IMR-90 (cell line): ENCODE measurements around the gene CCDC51. TPM values are rescaled to one million over a fixed set of nuclear protein-coding genes. Genes with fewer than 3 reads are reported as not detected.
A peak's percentile ranks its signal among the peaks of the same experiment; 100 is the strongest.

Source experiments
- ATAC-seq: fragments of 200-7000 bp; cut with Tn5 transposase; 2 replicates; pipeline ENCODE4 v1.9.1; 2020; ENCODE audit warnings: low read depth, mild to moderate bottlenecking, moderate library complexity
- BruUV-seq: library from RNA; stranded (reverse); fragments of 400-500 nt; replicated peaks from 2 replicates; lab custom pipeline; 2021; lab: Mats Ljungman, UMichigan
- CTCF ChIA-PET: fragments of 300-600 bp; formaldehyde crosslinking; extraction: SDS; loops from one replicate; lab custom pipeline; 2021; ENCODE audit warnings: antibody characterized with exemption; lab: Yijun Ruan, JAX
- POLR2A ChIA-PET: fragments of 300-600 bp; sonication (Branson Sonifier 250); formaldehyde crosslinking; loops from one replicate; lab custom pipeline; 2022; ENCODE audit warnings: antibody characterized with exemption; ENCODE audit not compliant: unreplicated experiment; lab: Charles Lee
- DNase-seq: peaks from one replicate; pipeline ENCODE4 v3.0.0; 2013
- H2AFZ ChIP-seq: replicated peaks from 2 replicates; pipeline ENCODE3; 2013; ENCODE audit warnings: low read length, mild to moderate bottlenecking; ENCODE audit not compliant: poor library complexity
- H2AK5ac ChIP-seq: 2 replicates; pipeline ENCODE4 v1.6.1; 2013; ENCODE audit warnings: low read depth, low read length, inconsistent platforms
- H2AK9ac ChIP-seq: replicated peaks from 2 replicates; pipeline ENCODE3; 2013; ENCODE audit warnings: mild to moderate bottlenecking, low read depth, low read length, moderate library complexity; ENCODE audit not compliant: poor library complexity
- H2BK120ac ChIP-seq: 2 replicates; pipeline ENCODE4 v1.6.1; 2013; ENCODE audit warnings: low read depth, low read length, inconsistent platforms
- H2BK15ac ChIP-seq: 3 replicates; pipeline ENCODE4 v1.6.1; 2013; ENCODE audit warnings: low read depth, low read length, inconsistent platforms
- H2BK20ac ChIP-seq: 2 replicates; pipeline ENCODE4 v1.6.1; 2013; ENCODE audit warnings: low read depth, mild to moderate bottlenecking, inconsistent platforms, low read length, moderate library complexity
- H2BK5ac ChIP-seq: 2 replicates; pipeline ENCODE4 v1.6.1; 2013; ENCODE audit warnings: mild to moderate bottlenecking, low read depth, low read length, inconsistent platforms; ENCODE audit not compliant: poor library complexity, severe bottlenecking
- H3K14ac ChIP-seq: replicated peaks from 2 replicates; pipeline ENCODE4 v1.6.1; 2013; ENCODE audit warnings: low read depth, low read length, inconsistent platforms
- H3K18ac ChIP-seq: 2 replicates; pipeline ENCODE4 v1.6.1; 2013; ENCODE audit warnings: low read depth, low read length, control low read depth
- H3K23ac ChIP-seq: 2 replicates; pipeline ENCODE4 v1.6.1; 2013; ENCODE audit warnings: low read depth, low read length, inconsistent platforms
- H3K27ac ChIP-seq: 2 replicates; pipeline ENCODE4 v1.5.1; 2013; ENCODE audit warnings: mild to moderate bottlenecking, control low read depth, low read length; ENCODE audit not compliant: insufficient read depth
- H3K27me3 ChIP-seq: 2 replicates; pipeline ENCODE4 v1.6.1; 2013; ENCODE audit warnings: low read length; ENCODE audit not compliant: control insufficient read depth, insufficient read depth
- H3K36me3 ChIP-seq: 2 replicates; pipeline ENCODE4 v1.6.1; 2013; ENCODE audit warnings: low read length, mixed read lengths; ENCODE audit not compliant: control insufficient read depth, insufficient read depth
- H3K4ac ChIP-seq: 2 replicates; pipeline ENCODE4 v1.6.1; 2013; ENCODE audit warnings: low read depth, low read length, inconsistent platforms
- H3K4me1 ChIP-seq: 2 replicates; pipeline ENCODE4 v1.6.1; 2013; ENCODE audit warnings: low read length, mixed read lengths; ENCODE audit not compliant: control insufficient read depth, insufficient read depth
- H3K4me2 ChIP-seq: 2 replicates; pipeline ENCODE4 v1.6.1; 2013; ENCODE audit warnings: low read depth, mild to moderate bottlenecking, control low read depth, low read length, moderate library complexity
- H3K4me3 ChIP-seq: 2 replicates; pipeline ENCODE4 v1.5.1; 2013; ENCODE audit warnings: low read depth, mild to moderate bottlenecking, control low read depth, low read length, moderate library complexity; ENCODE audit not compliant: insufficient read depth
- H3K56ac ChIP-seq: 2 replicates; pipeline ENCODE4 v1.6.1; 2013; ENCODE audit warnings: low read length, inconsistent platforms; ENCODE audit not compliant: insufficient read depth; ENCODE audit errors: extremely low read depth
- H3K79me1 ChIP-seq, 2 experiments: 2 replicates each; pipeline ENCODE4 v1.6.1; 2013; ENCODE audit warnings: low read length in 2 of 2, inconsistent platforms in 1 of 2, low read depth in 1 of 2
- H3K9ac ChIP-seq: 2 replicates; pipeline ENCODE4 v1.6.1; 2013; ENCODE audit warnings: low read depth, low read length, control low read depth
- H3K9me1 ChIP-seq: 2 replicates; pipeline ENCODE4 v1.6.1; 2013; ENCODE audit warnings: low read length, inconsistent platforms; ENCODE audit not compliant: insufficient read depth
- H3K9me3 ChIP-seq: 2 replicates; pipeline ENCODE4 v1.6.1; 2013; ENCODE audit warnings: low read length; ENCODE audit not compliant: control insufficient read depth, insufficient read depth
- H4K20me1 ChIP-seq: 2 replicates; pipeline ENCODE4 v1.6.1; 2013; ENCODE audit warnings: low read length, inconsistent platforms; ENCODE audit not compliant: insufficient read depth
- H4K5ac ChIP-seq: 2 replicates; pipeline ENCODE4 v1.6.1; 2013; ENCODE audit warnings: mild to moderate bottlenecking, low read depth, low read length, control low read depth
- H4K8ac ChIP-seq, 2 experiments: 2 replicates each; pipeline ENCODE4 v1.6.1; 2013; ENCODE audit warnings: low read depth in 2 of 2, low read length in 2 of 2, control low read depth in 1 of 2, inconsistent platforms in 1 of 2
- H4K91ac ChIP-seq: 2 replicates; pipeline ENCODE4 v1.6.1; 2013; ENCODE audit warnings: low read depth, low read length, inconsistent platforms; ENCODE audit not compliant: insufficient read depth
- BHLHE40 ChIP-seq: fragments of 150-350 bp; IDR thresholded peaks from 2 replicates; pipeline ENCODE4 v1.6.1; 2016; ENCODE audit warnings: mild to moderate bottlenecking, low read depth, low read length
- CEBPB ChIP-seq: IDR thresholded peaks from 2 replicates; pipeline ENCODE4 v1.6.1; 2012; ENCODE audit warnings: low read depth, low read length, improper control_type of control experiment
- CHD1 ChIP-seq: IDR thresholded peaks from 2 replicates; pipeline ENCODE4 v1.6.1; 2012; ENCODE audit warnings: low read depth, low read length, improper control_type of control experiment
- FOS ChIP-seq: fragments of 150-350 bp; IDR thresholded peaks from 2 replicates; pipeline ENCODE4 v1.6.1; 2016; ENCODE audit warnings: low read depth, low read length
- MAFK ChIP-seq: IDR thresholded peaks from 2 replicates; pipeline ENCODE4 v1.6.1; 2012; ENCODE audit warnings: low read depth, low read length, improper control_type of control experiment
- MAZ ChIP-seq: IDR thresholded peaks from 2 replicates; pipeline ENCODE4 v1.6.1; 2012; ENCODE audit warnings: low read depth, mild to moderate bottlenecking, low read length, improper control_type of control experiment, moderate library complexity, borderline replicate concordance
- MXI1 ChIP-seq: IDR thresholded peaks from 2 replicates; pipeline ENCODE4 v1.6.1; 2012; ENCODE audit warnings: low read depth, mild to moderate bottlenecking, low read length, moderate library complexity, borderline replicate concordance
- NFE2L2 ChIP-seq: fragments of 150-350 bp; IDR thresholded peaks from 2 replicates; pipeline ENCODE4 v1.6.1; 2016; ENCODE audit warnings: low read depth, mild to moderate bottlenecking, low read length
- POLR2A ChIP-seq: IDR thresholded peaks from 2 replicates; pipeline ENCODE4 v1.6.1; 2012; ENCODE audit warnings: mild to moderate bottlenecking, low read depth, low read length
- RAD21 ChIP-seq: IDR thresholded peaks from 2 replicates; pipeline ENCODE4 v1.6.1; 2012; ENCODE audit warnings: low read length, improper control_type of control experiment
- RCOR1 ChIP-seq: IDR thresholded peaks from 2 replicates; pipeline ENCODE4 v1.6.1; 2012; ENCODE audit warnings: mild to moderate bottlenecking, low read length, improper control_type of control experiment; ENCODE audit not compliant: insufficient replicate concordance
- RFX5 ChIP-seq: IDR thresholded peaks from 2 replicates; pipeline ENCODE4 v1.8.0; 2012; ENCODE audit warnings: low read depth, mild to moderate bottlenecking, low read length, moderate library complexity
- SMC3 ChIP-seq: fragments of 150-350 bp; IDR thresholded peaks from 2 replicates; pipeline ENCODE4 v1.6.1; 2016; ENCODE audit warnings: low read depth, mild to moderate bottlenecking, antibody characterized with exemption, low read length, moderate library complexity
- WGBS, 2 experiments: methylation state at CpG; one replicate each; pipeline versions ENCODE4 v1.1.5 to v1.1.7; 2013; ENCODE audit warnings: missing lambda C conversion rate in 2 of 2; ENCODE audit not compliant: insufficient read length in 1 of 2; ENCODE audit errors: extremely low coverage in 2 of 2; 5-methylcytosine and 5-hydroxymethylcytosine counted together
- dilution Hi-C: fragments of 300-500 bp; cut with HindIII; formaldehyde crosslinking; loops from one replicate; pipeline ENCODE4 v1.14.3; 2018; ENCODE audit warnings: low sequenced_read_pairs; ENCODE audit not compliant: unreplicated experiment
- in situ Hi-C: fragments of 300-500 bp; cut with MboI; formaldehyde crosslinking; loops from 3 replicates; pipeline ENCODE4 v1.14.3; 2019; ENCODE audit warnings: low sequenced_read_pairs, inconsistent platforms, mixed read lengths
- intact Hi-C: fragments of 100-400 bp; cut with micrococcal nuclease; formaldehyde crosslinking; loops from 2 replicates; pipeline ENCODE4 v1.10.0; 2022
- polyA plus RNA-seq, 3 experiments: library from polyadenylated mRNA; depleted of rRNA; stranded (reverse); fragments of >200 nt; gene quantifications; 2 replicates each; pipeline ENCODE4 v1.2.3, GENCODE V29; 2012; ENCODE audit warnings: low replicate concordance in 1 of 3
- total RNA-seq: library from RNA; depleted of rRNA; stranded (reverse); fragments of >200 nt; gene quantifications from 2 replicates; pipeline ENCODE4 v1.2.3, GENCODE V29; 2012
- TF ChIP-seq, protein P1 (sequence below): conservative IDR thresholded peaks from 2 replicates; pipeline ENCODE4 v1.5.1; 2012; ENCODE audit warnings: mild to moderate bottlenecking, low read depth, low read length, improper control_type of control experiment
- TF ChIP-seq, protein P2 (sequence below): fragments of 150-350 bp; IDR thresholded peaks from 2 replicates; pipeline ENCODE4 v1.6.1; 2016; ENCODE audit warnings: low read depth, mild to moderate bottlenecking, low read length, moderate library complexity, borderline replicate concordance
- TF ChIP-seq, protein P3 (sequence below): fragments of 150-350 bp; IDR thresholded peaks from 2 replicates; pipeline ENCODE4 v1.6.1; 2017; ENCODE audit warnings: mild to moderate bottlenecking, antibody characterized with exemption, low read length, low read depth

The CCDC51 gene
- total and polyA plus RNA-seq, 2 of the 4 experiments (the other 2 are of a cell fraction), result 11.0 to 16.1 TPM

DNA sequence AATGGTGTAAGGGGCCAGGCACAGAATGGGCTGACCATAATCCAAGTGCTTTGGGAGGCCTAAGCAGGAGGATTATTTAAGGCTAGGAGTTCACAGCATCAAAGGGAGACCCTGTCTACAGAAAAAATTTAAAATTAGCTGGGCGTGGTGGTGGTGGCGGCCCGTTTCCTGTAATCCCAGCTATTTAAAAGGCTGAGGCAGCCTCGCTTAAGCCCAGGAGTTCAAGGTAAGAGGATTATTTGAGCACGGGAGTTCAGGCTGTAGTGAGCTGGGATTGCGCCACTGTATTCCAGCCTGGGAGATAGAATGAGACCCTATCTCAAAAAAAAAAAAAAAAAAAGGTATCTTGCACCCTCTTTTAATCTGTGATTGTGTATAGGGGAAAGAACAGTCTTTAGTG is 2.0 kb upstream of the CCDC51 start:
- Histone ChIP-seq H2BK15ac (no peak overlapping the region), H3K23ac (peak overlapping the region; percentile 52; the same call in 1 of the 2 replicates), H3K27ac (no peak overlapping the region), H3K9me3 (no peaks in the 10 kb centered on the region), H4K20me1 (peaks cover 6% of the 10 kb centered on the region; the same call in 1 of the 2 replicates), H3K36me3 (peaks cover 15% of the 10 kb centered on the region), H4K5ac (no peak overlapping the region), H2AFZ (no peak overlapping the region), H3K27me3 (no peaks in the 10 kb centered on the region), H2AK5ac (no peak overlapping the region), H3K9me1 (0 out of 2 replicates have a peak, but pooled peaks cover 4% of the 10 kb centered on the region), H3K4me2 (no peak overlapping the region), H3K14ac (no peak overlapping the region), H2BK20ac (no peak overlapping the region), H2AK9ac (no peak overlapping the region), H3K79me1 (peaks cover 44 to 50% of the 10 kb centered on the region in 2 experiments), H2BK120ac (no peak overlapping the region), H3K56ac (no peak overlapping the region), H3K4me3 (no peak overlapping the region), H3K4me1 (peaks cover 4% of the 10 kb centered on the region), H4K8ac (no peak overlapping the region), H3K9ac (no peak overlapping the region), H4K91ac (no peak overlapping the region), H2BK5ac (no peak overlapping the region), H3K4ac (no peak overlapping the region), H3K18ac (no peak overlapping the region)
- ChIA-PET POLR2A (interaction anchor here (0.6 kb wide), 1 partner anchor 249 kb away, joined by 14 read pairs; no protein-coding TSS in a partner anchor), CTCF (interaction anchor here (0.6 kb wide), 1 partner anchor 9 kb away, joined by 3 read pairs; no protein-coding TSS in a partner anchor)
- dilution Hi-C loops (no loop called here), in situ Hi-C loops (no loop called here), intact Hi-C loops (loop anchor here (10.0 kb wide), 1 partner anchor 193 kb away; the partner anchor contains the start of gene SLC26A6)
- WGBS, 2 experiments, result no CpG with 5 or more reads among the region's 6 CpGs
- ATAC-seq, result no peak
- no peak for DNase-seq
- TF ChIP-seq RAD21, result no peak
- TF ChIP-seq MXI1, result no peak
- no peak for TF ChIP-seq BHLHE40
- no peak for TF ChIP-seq MAFK
- TF ChIP-seq FOS, result no peak
- TF ChIP-seq, protein P1, sequence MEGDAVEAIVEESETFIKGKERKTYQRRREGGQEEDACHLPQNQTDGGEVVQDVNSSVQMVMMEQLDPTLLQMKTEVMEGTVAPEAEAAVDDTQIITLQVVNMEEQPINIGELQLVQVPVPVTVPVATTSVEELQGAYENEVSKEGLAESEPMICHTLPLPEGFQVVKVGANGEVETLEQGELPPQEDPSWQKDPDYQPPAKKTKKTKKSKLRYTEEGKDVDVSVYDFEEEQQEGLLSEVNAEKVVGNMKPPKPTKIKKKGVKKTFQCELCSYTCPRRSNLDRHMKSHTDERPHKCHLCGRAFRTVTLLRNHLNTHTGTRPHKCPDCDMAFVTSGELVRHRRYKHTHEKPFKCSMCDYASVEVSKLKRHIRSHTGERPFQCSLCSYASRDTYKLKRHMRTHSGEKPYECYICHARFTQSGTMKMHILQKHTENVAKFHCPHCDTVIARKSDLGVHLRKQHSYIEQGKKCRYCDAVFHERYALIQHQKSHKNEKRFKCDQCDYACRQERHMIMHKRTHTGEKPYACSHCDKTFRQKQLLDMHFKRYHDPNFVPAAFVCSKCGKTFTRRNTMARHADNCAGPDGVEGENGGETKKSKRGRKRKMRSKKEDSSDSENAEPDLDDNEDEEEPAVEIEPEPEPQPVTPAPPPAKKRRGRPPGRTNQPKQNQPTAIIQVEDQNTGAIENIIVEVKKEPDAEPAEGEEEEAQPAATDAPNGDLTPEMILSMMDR, result no peak
- TF ChIP-seq NFE2L2, result no peak
- TF ChIP-seq CEBPB, result no peak
- TF ChIP-seq CHD1, result no peak
- no peak for TF ChIP-seq RCOR1
- no peak for TF ChIP-seq POLR2A
- TF ChIP-seq, protein P2, sequence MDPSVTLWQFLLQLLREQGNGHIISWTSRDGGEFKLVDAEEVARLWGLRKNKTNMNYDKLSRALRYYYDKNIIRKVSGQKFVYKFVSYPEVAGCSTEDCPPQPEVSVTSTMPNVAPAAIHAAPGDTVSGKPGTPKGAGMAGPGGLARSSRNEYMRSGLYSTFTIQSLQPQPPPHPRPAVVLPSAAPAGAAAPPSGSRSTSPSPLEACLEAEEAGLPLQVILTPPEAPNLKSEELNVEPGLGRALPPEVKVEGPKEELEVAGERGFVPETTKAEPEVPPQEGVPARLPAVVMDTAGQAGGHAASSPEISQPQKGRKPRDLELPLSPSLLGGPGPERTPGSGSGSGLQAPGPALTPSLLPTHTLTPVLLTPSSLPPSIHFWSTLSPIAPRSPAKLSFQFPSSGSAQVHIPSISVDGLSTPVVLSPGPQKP, result no peak
- TF ChIP-seq SMC3, result no peak
- TF ChIP-seq RFX5, result no peak
- no peak for TF ChIP-seq MAZ
- TF ChIP-seq, protein P3, sequence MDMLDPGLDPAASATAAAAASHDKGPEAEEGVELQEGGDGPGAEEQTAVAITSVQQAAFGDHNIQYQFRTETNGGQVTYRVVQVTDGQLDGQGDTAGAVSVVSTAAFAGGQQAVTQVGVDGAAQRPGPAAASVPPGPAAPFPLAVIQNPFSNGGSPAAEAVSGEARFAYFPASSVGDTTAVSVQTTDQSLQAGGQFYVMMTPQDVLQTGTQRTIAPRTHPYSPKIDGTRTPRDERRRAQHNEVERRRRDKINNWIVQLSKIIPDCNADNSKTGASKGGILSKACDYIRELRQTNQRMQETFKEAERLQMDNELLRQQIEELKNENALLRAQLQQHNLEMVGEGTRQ, result no peak
- BruUV-seq, result no TSS peak
